Choroid plexus epithelial cell (primary cell): ENCODE data around the gene PKP3.

ENCODE experiments used
- DNase-seq: peaks from one replicate; pipeline ENCODE4 v3.0.0-alpha.2; 2010; ENCODE audit warnings: low read depth
- H3K4me3 ChIP-seq: 2 replicates; pipeline ENCODE4 v1.5.1; 2011; ENCODE audit warnings: low read depth, mild to moderate bottlenecking, control low read depth, low read length, moderate library complexity
- TF ChIP-seq, protein P1 (sequence below): conservative IDR thresholded peaks from 2 replicates; pipeline ENCODE4 v1.5.1; 2011; ENCODE audit warnings: low read depth, mild to moderate bottlenecking, control low read depth, inconsistent platforms, low read length, moderate library complexity

The PKP3 gene

GRCh38 chr11:403021-403760, 9.2 kb downstream of the PKP3 start:
- H3K4me3 ChIP-seq: no peak overlapping the region
- TF ChIP-seq, protein P1, sequence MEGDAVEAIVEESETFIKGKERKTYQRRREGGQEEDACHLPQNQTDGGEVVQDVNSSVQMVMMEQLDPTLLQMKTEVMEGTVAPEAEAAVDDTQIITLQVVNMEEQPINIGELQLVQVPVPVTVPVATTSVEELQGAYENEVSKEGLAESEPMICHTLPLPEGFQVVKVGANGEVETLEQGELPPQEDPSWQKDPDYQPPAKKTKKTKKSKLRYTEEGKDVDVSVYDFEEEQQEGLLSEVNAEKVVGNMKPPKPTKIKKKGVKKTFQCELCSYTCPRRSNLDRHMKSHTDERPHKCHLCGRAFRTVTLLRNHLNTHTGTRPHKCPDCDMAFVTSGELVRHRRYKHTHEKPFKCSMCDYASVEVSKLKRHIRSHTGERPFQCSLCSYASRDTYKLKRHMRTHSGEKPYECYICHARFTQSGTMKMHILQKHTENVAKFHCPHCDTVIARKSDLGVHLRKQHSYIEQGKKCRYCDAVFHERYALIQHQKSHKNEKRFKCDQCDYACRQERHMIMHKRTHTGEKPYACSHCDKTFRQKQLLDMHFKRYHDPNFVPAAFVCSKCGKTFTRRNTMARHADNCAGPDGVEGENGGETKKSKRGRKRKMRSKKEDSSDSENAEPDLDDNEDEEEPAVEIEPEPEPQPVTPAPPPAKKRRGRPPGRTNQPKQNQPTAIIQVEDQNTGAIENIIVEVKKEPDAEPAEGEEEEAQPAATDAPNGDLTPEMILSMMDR: no peak
- DNase-seq: no peak

DNA sequence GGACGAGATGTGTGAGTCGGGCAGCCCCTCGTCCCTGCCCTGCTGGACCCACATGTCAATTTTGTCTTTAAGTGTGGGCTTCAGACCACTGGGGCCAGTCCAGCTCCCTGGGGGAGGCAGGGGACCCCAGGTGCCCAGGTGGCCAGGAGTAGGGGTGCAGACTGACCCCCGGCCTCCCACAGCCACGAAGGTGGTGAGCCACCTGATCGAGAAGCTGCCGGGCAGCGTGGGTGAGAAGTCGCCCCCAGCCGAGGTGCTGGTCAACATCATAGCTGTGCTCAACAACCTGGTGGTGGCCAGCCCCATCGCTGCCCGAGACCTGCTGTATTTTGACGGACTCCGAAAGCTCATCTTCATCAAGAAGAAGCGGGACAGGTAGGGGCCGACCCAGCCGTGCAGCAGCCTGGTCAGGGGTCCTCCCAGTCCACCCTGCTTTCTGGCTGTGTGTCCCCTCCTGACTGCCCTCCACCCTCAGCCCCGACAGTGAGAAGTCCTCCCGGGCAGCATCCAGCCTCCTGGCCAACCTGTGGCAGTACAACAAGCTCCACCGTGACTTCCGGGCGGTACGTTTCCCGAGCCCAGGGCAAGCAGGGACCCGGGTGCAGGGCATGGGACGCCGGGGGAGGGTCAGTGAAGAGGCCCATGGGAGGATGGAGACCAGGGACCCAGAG, 9.9 kb downstream of the PKP3 start:
- no peak for DNase-seq
- TF ChIP-seq, protein P1: no peak
- H3K4me3 ChIP-seq: no peak overlapping the region

GRCh38 chr11:404551-405264, 10.7 kb downstream of the PKP3 start:
- H3K4me3 ChIP-seq: no peak overlapping the region
- TF ChIP-seq, protein P1: no peak
- no peak for DNase-seq

DNA sequence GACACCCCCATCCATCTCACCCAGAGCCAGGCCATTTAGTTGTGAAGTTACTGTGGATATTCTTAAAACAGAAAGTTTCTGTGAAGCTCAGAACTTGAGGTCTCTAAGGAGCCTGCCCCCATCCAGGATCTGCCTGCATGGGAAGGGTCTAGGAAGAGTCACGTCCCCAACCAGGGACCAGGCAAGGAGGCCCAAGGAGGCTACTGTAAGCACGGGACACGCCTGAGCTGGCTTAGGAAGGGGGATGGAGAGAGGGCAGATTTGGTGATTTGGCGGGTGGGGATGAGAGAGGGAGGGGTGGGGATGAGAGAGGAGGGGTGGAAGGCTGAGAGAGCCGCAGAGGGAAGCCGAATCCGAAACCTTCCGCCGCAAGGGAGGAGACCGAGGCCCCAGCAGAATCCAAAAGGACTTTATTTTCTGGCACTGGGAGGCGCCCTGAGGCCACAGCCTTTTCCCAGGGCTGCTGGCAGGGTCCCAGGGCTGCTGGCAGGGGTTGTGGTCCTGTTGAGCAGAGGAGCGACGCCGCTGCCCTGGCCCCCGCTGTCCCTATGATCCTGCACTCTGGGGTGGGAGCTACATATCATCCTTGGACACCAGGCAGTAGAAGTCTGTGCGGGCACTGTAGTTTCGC, 11.4 kb downstream of the PKP3 start:
- H3K4me3 ChIP-seq: peak overlapping the region; percentile 65
- DNase-seq: peak; percentile 56
- TF ChIP-seq, protein P1: peak; percentile 39

GRCh38 chr11:405954-406795, 12.2 kb downstream of the PKP3 start:
- no peak for DNase-seq
- TF ChIP-seq, protein P1: no peak
- H3K4me3 ChIP-seq: peak overlapping the region; percentile 65
